ENCODE measurements around the gene ATP2C1.

The ATP2C1 gene

GRCh38 chr3:130963444-130963843 is 69.6 kb downstream of the ATP2C1 start:
- Histone ChIP-seq H3K9me2 (replicated peaks; ENCODE audit: insufficient read depth, low read length) (no peaks in the 10 kb centered on the region), H3K79me2 (ENCODE audit: insufficient read depth, low read length) (no peaks in the 10 kb centered on the region), H3K4me3 (ENCODE audit: insufficient read depth, low read length, poor library complexity, severe bottlenecking) (no peak overlapping the region), H2AFZ (ENCODE audit: low read depth, low read length, severe bottlenecking) (no peak overlapping the region), H3K27me3 (ENCODE audit: low read length) (no peaks in the 10 kb centered on the region), H4K20me1 (ENCODE audit: low read depth, low read length) (no peaks in the 10 kb centered on the region), H3K9ac (ENCODE audit: low read length) (no peak overlapping the region), H3K36me3 (ENCODE audit: low read length) (peaks cover 37% of the 10 kb centered on the region; the same call in 1 of the 2 replicates), H3K9me3 (ENCODE audit: insufficient read depth, low read length) (no peaks in the 10 kb centered on the region), H3F3A (ENCODE audit: insufficient read depth) (no peaks in the 10 kb centered on the region), H3K4me2 (ENCODE audit: low read depth, low read length, poor library complexity, severe bottlenecking) (no peak overlapping the region), H3K27ac (ENCODE audit: low read depth, low read length) (no peak overlapping the region)
- TF ChIP-seq EZH2phosphoT487 (conservative IDR thresholded peaks at IDR 0.05; ENCODE audit: low read length): no peak
- no peak for TF ChIP-seq CTCF (IDR thresholded peaks at IDR 0.05; ENCODE audit: insufficient read depth, low read length, poor library complexity, severe bottlenecking)

- Histone ChIP-seq H3K9ac (ENCODE audit: low read length) (no peak overlapping the region), H3K27ac (ENCODE audit: low read depth, low read length) (no peak overlapping the region), H3K27me3 (ENCODE audit: low read length) (no peaks in the 10 kb centered on the region)
These were observed 70.0 kb downstream of the ATP2C1 start for GRCh38 chr3:130963878-130964277.

GRCh38 chr3:130967281-130967680 is 73.4 kb downstream of the ATP2C1 start:
- Histone ChIP-seq H3K36me3 (ENCODE audit: low read length) (peaks cover 22% of the 10 kb centered on the region; the same call in 1 of the 2 replicates), H3K27me3 (ENCODE audit: low read length) (no peaks in the 10 kb centered on the region), H2AFZ (ENCODE audit: low read depth, low read length, severe bottlenecking) (no peak overlapping the region), H3K79me2 (ENCODE audit: insufficient read depth, low read length) (no peaks in the 10 kb centered on the region), H4K20me1 (ENCODE audit: low read depth, low read length) (no peaks in the 10 kb centered on the region), H3K4me3 (ENCODE audit: insufficient read depth, low read length, poor library complexity, severe bottlenecking) (no peak overlapping the region), H3K9me2 (replicated peaks; ENCODE audit: insufficient read depth, low read length) (no peaks in the 10 kb centered on the region), H3K4me2 (ENCODE audit: low read depth, low read length, poor library complexity, severe bottlenecking) (no peak overlapping the region), H3K9ac (ENCODE audit: low read length) (no peak overlapping the region), H3K27ac (ENCODE audit: low read depth, low read length) (no peak overlapping the region), H3F3A (ENCODE audit: insufficient read depth) (no peaks in the 10 kb centered on the region), H3K9me3 (ENCODE audit: insufficient read depth, low read length) (no peaks in the 10 kb centered on the region)
- no peak for TF ChIP-seq EZH2phosphoT487 (conservative IDR thresholded peaks at IDR 0.05; ENCODE audit: low read length)
- no peak for TF ChIP-seq CTCF (IDR thresholded peaks at IDR 0.05; ENCODE audit: insufficient read depth, low read length, poor library complexity, severe bottlenecking)

More at GRCh38 chr3:130963878-130964277, 70.0 kb downstream of the ATP2C1 start:
- no peak overlapping the region for H2AFZ ChIP-seq (ENCODE audit: low read depth, low read length, severe bottlenecking)
- no peak overlapping the region for H3K4me3 ChIP-seq (ENCODE audit: insufficient read depth, low read length, poor library complexity, severe bottlenecking)
- no peak overlapping the region for H3K4me2 ChIP-seq (ENCODE audit: low read depth, low read length, poor library complexity, severe bottlenecking)
- peaks cover 37% of the 10 kb centered on the region; the same call in 1 of the 2 replicates for H3K36me3 ChIP-seq (ENCODE audit: low read length)
- no peaks in the 10 kb centered on the region for H3K79me2 ChIP-seq (ENCODE audit: insufficient read depth, low read length)
- H3K9me2 ChIP-seq (replicated peaks; ENCODE audit: insufficient read depth, low read length): no peaks in the 10 kb centered on the region
- H3K9me3 ChIP-seq (ENCODE audit: insufficient read depth, low read length): no peaks in the 10 kb centered on the region
- no peaks in the 10 kb centered on the region for H4K20me1 ChIP-seq (ENCODE audit: low read depth, low read length)
- no peaks in the 10 kb centered on the region for H3F3A ChIP-seq (ENCODE audit: insufficient read depth)
- TF ChIP-seq EZH2phosphoT487 (conservative IDR thresholded peaks at IDR 0.05; ENCODE audit: low read length) (no peak), CTCF (IDR thresholded peaks at IDR 0.05; ENCODE audit: insufficient read depth, low read length, poor library complexity, severe bottlenecking) (no peak)

All from SU-DHL-6 (cell line).